Activated T-helper 1 cell treated with anti-CD3 and anti-CD28 coated beads, Interleukin-2, amount 50 U/mL, for 16 hours (primary cell): Measurements from ENCODE around the gene HSPG2.

Source experiments
- DNase-seq, 2 donors: peaks; one replicate each; pipeline ENCODE4 v3.0.0-alpha.2; 2020; ENCODE audit warnings: low read depth in 1 of 2, low spot score in 1 of 2

The HSPG2 gene

DNA sequence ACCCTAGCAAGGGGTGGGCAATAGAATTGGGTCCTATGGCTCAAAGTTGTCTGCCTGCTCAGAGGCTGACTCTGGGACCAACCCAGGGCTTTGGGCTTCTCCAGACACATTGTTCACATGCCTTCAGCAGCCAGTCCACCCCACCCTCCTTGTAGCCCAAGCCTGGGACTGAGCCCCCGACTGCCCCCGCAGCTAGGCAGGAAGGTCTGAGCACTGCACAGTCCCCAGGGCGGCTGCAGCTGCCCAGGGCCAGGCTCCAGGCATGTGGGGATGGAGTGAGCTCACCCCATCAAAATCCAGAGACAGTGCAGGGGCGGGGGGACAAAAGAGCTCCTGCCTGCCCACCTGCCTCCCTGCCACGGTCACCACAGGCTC, 35.6 kb downstream of the HSPG2 start:
- DNase-seq, result no peak

GRCh38 chr1:21900766-21901472, 36.2 kb downstream of the HSPG2 start:
- no peak for DNase-seq

DNA sequence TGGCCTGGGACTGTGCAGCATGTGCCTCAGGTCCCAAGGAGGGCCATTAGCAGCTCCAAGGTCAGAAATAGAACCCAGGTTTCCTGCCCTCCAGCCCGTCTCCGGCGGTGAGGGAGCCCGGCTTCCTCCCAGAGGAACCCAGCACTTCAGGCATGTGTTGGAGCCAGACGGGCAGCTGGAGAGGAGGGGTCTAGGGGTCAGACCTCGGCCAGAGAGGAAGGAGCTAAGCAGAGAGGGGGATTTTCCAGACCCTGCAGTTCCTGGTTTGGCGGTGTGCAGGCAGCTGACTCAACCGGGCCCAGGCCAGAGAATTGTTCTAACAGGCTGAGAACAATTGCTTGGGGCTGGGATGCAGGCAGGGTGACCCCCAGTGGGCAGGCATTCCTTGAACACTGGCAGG, 37.1 kb downstream of the HSPG2 start:
- no peak for DNase-seq

- no peak for DNase-seq
These were observed 37.8 kb downstream of the HSPG2 start for GRCh38 chr1:21899267-21899810.

GRCh38 chr1:21898326-21899200, 38.5 kb downstream of the HSPG2 start:
- no peak for DNase-seq

- no peak for DNase-seq
These were observed 39.3 kb downstream of the HSPG2 start for GRCh38 chr1:21897844-21898243.

DNA sequence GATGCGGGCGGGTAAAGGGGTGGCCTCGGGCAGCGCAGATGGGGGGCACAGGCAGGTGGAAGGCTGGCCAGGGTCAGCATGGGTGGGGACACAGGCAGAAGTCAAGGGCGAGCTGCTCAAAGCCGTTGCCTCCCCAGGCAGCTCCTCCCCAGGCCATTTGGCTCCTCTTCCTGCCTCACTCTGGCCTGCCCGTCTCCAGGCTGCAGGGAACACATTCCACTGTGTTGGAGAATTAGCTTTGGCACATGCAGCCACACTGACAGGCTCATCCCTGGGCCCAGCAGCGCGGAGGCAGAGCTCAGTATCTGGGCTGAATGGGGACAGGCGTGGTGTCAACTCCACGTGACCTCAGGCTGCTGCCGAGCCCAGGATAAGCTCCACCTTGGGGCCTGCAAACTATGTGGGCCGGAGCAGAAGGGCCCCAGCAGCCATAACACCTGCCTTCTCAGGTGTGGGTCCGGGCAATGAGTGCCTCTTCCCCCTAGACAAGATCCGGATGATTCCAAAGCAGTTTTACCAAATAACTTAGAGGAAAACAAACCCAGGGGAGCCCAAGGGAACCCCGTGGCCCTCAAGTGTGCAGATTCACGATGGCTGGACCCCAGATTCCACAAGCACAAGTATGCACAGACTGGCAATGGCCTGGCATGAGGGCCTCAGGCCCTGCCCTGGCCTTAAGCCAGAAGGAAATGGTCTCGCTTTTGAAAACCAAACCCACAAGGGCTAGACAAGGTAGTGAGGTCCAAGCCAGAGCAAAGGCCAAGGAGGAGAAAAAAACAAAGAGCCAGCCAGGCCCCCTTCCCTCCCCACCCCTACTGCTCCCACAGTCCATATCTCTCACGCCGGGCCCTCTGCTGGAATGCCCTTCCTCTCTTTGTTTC, 40.2 kb downstream of the HSPG2 start:
- DNase-seq, result no peak

DNA sequence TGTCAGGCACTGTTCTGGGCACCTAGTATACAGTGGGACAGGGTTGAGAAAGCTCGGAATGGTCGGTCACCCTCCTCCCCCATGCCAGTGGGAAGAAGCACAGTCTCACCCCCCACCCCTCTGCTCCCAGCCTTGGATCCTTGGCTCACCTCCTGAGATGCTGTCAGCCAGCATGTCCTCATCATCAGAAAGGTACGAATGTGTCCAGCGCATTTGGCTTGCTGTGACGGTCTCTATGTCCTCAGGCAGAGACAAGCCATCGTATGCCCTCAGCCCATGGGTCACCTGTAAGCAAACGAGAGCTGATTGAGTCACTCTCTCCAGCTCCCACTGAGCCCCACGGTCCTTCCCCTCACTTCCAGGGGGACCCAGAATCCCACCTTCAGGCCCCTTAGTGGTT, 41.1 kb downstream of the HSPG2 start:
- DNase-seq, result no peak

DNA sequence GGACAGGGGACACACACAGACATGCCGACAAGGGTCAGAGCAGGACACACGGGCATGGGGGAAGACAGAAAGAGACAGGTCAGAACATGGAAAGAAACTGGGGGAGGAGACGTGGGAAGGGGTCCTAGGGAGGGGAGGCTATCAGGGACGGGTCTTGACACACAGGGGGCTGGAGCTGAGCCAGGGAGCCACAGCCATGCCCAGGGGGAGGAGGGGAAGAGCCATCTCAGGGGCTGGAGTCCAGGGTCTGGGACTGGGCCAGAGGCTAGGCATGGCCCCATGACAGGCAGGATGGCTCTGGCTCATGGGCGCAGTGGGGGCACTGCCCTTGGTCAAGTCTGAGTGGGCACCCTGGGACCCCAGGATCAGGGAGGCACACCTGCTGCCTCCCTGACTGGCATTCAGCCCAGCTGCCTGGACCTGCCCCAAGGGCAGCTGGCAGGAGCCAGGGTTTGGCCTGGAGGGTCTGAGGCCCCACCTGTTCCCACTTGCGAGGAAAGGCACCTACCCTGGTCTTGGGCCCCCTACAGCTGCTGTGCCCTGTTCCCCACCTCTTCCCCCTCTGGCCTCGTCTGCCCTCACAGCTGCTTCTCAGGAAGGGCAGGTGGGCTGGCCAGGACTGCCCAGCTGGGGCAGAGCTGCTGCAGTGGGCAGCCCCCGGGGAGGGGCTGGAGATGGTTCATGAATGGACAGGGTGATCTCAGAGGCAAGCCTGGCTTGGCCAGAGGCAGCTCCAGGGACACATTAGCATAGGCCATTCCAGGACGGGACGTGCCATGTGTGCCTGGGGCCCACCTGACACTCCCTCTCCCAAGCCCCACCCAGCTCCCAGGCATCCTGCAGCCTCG, 42.9 kb downstream of the HSPG2 start:
- no peak for DNase-seq

- DNase-seq, result no peak
These were observed 43.9 kb downstream of the HSPG2 start for GRCh38 chr1:21893046-21893805.

GRCh38 chr1:21891621-21892479, 45.3 kb downstream of the HSPG2 start:
- no peak for DNase-seq

GRCh38 chr1:21891081-21891480, 46.0 kb downstream of the HSPG2 start:
- no peak for DNase-seq

DNA sequence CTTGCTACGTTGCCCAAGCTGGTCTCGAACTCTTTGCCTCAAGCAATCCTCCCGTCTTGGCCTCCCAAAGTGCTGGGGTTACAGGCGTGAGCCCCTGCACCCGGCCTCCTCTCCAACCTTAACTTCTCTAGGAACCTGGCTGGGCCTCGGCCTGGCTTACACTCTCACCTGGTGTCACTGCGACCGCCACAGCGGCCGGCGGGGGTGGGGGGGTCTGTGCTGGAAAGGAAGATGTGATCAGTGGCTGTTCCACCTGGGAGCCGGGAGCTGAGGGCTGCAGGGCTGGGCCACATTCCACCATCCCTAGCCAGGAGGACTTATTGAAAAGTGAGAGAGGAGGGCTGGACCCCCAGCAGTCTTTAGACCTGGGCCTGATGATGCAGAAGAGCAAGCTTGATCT, 48.6 kb downstream of the HSPG2 start:
- DNase-seq, result no peak

DNA sequence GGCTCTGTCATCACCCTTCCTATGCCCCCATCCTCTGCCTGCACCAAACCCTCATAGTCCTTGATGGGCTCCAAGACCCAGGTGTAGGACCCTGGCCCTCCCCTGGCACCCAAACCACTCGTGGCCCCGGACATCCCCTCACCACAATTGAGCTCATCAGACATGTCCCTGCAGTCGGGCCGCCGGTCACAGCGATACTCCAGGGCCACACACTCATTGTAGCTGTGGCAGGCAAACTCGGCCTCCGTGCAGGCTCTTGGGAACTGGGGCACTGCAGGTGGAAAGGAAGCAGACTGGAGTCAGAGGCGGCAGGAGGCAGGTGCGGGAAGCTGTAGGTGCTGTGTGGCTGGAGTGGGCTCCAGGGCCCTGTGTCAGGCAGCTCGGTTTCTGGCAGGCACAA, 49.3 kb downstream of the HSPG2 start:
- no peak for DNase-seq

GRCh38 chr1:21887216-21887736, 49.8 kb downstream of the HSPG2 start:
- DNase-seq, result no peak

DNA sequence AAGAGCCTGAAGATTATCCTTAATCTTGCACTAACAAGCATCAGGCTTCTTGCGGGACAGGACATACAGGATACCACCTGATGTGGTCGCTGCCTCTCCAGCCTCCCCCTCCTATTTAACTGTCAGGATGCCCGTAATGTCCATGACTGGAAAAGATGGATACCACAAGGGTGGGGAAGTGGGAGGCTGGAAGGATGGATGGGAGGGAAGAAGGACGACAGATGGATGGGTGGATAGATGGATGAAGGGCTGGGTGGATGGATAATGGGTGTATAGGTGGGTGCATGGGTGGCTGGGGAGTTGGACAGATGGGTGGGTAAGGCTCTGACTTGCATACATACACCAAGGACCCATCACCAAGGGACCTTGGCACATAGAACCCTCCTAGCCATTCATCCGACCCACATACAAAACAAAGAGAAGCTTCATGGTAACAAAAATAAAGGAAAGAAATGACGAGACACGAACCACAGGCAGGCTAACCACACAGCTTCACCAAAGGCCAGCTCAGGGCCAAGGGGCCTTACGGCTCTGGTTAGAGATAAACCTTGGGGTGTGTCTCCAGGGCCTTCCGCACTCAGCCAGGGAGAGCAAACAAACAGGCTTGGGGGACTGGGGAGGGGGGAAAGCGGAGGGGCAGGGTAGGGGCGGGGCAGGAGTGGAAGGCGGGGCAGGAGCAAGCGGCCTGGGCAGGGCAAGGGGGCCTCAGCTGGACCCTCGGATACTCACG, 50.5 kb downstream of the HSPG2 start:
- DNase-seq, result no peak

- no peak for DNase-seq
These were observed 51.7 kb downstream of the HSPG2 start for GRCh38 chr1:21885236-21886037.
